HG03025 (cell line): ENCODE results near the gene HPCA.

Experiments
- ATAC-seq: cut with Tn5 transposase; IDR thresholded peaks from one replicate; pipeline ENCODE4 v1.9.1; 2021; ENCODE audit warnings: mild to moderate bottlenecking, moderate library complexity; ENCODE audit not compliant: unreplicated experiment, low FRiP score

Gene HPCA

GRCh38 chr1:32886004-32886827 lies at the start of gene HPCA:
HPCA (plus strand) TSS chr1:32886491; CDS start chr1:32888899, 2,408 bp downstream.
- no peak for ATAC-seq

- ATAC-seq: no peak
Observed at GRCh38 chr1:32848354-32849063, 37.8 kb upstream of the HPCA start.

GRCh38 chr1:32855861-32856617 lies 30.3 kb upstream of the HPCA start:
- ATAC-seq: no peak

DNA sequence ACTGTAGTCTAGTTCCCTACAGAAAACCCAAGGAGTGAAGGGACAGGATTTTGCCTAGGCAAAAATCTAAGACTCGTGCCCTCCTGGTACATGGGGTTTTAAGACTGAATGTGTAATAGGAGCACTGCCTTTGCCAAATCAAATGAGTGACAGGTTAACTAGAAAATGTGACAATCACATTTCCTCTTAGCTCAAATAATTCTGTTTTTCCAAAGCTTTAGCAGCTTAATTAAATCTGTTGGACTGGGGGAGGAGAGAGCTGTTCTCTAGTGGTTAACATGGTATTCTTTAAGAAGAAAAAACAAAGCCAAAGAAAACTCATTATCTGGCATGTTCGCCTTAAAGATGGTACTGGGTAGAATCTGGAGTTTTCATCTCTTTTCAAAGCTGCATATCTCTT lies 28.2 kb upstream of the HPCA start:
- no peak for ATAC-seq

DNA sequence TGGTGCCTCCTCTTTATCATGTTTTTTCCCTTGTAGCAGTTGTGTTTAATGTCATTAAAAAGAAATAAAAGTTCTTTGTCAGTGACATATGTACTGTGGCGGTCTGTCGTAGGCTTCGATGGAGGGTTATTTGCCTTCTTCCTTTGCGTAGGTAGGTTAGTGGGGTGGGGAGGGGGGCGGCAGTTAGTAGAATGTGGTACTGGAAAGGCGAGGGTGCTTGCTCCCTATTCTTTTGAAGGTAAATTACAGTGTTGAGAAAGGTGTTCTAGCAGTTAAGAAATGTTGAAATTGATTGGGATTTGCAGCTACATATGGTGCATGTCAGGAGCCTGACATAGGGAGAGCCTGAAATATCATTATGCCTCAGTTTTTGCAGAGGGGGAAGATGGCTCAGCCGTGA lies 27.5 kb upstream of the HPCA start:
- ATAC-seq: no peak

DNA sequence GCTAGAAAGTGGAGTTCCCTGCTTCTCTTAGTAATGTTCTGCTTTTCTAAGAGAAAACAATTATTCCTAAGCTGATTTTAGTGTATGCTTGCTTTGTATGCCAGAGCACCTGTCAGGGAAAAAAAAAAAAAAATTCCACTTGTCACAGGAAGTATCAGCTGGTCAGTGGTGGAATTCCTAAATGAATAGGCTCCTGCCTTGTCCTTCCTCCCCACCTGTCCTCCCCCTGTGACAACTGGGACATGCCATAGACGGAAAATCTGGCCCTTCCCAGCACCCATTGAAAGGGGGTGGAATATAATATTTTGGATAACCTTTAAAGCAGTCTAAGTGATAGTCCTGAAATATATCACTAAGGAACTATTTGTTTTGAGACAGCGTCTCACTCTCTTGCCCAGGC lies 26.4 kb upstream of the HPCA start:
- no peak for ATAC-seq

GRCh38 chr1:32860566-32860965 lies 25.7 kb upstream of the HPCA start:
- ATAC-seq: no peak

GRCh38 chr1:32861904-32862695 lies 24.2 kb upstream of the HPCA start:
- ATAC-seq: no peak

- ATAC-seq: no peak
Observed at GRCh38 chr1:32863218-32863880, 22.9 kb upstream of the HPCA start.

GRCh38 chr1:32863881-32864245 lies 22.4 kb upstream of the HPCA start:
- no peak for ATAC-seq

- no peak for ATAC-seq
Observed at GRCh38 chr1:32864375-32865019, 21.8 kb upstream of the HPCA start.

- no peak for ATAC-seq
Observed at GRCh38 chr1:32865639-32866405, 20.5 kb upstream of the HPCA start.

DNA sequence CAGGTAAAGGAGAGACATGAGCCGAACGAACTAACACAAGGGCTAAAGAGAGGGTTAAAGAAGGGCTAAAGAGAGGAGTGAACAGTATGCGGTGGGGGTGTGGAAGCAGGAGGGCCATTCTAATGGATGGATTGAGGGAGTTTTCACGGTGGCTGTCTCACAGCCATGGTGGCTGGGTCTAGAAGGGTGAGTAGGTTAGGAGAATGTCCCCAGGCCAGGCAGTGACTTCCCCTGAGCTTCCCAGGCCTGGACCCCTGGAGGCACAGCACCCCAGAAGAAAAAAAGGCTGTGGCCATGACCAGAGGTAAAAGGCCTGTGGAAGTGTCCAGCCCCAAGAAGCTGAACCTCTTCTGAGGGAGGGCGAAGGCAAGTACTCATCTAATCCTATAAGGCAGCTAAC lies 19.1 kb upstream of the HPCA start:
- no peak for ATAC-seq

DNA sequence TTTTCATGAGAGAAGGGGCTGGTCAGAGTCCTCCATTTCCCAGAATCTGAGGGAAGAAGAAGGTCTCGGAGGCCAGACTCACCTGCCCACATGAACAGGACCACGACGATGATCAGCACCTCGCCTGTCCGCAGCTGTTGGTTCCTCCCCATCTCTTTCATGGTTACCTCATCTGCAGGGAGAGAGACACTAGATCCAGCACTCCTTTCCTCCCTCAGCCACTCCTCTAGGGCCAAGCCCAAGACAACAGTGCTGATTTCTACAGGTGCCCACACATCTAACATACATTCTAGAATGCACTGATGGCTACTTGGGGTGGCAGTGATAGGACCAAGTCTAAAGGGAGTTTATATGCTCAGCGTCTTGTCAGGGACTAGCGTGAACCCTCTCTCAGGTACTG lies 18.6 kb upstream of the HPCA start:
- ATAC-seq: no peak

DNA sequence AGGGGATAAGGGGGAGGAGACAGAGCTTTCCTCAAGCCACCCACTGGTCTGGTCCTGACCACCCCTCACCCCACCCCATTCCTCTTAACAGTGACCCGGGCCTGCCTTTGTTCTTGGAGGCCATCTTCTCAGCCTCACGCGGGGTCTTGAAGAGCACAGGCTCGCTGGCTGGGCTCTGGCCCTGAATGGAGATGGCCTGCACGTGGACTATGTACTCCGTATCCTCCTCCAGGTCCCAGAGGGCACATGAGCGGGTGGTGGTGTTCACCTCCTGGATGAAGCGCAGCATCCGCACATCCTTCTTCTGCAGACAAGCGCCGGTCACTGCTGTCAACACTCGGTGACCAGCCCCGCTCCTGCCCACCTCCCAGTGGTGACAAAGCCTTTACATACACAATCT lies 18.2 kb upstream of the HPCA start:
- ATAC-seq: no peak

GRCh38 chr1:32868806-32869455 lies 17.4 kb upstream of the HPCA start:
- ATAC-seq: no peak

DNA sequence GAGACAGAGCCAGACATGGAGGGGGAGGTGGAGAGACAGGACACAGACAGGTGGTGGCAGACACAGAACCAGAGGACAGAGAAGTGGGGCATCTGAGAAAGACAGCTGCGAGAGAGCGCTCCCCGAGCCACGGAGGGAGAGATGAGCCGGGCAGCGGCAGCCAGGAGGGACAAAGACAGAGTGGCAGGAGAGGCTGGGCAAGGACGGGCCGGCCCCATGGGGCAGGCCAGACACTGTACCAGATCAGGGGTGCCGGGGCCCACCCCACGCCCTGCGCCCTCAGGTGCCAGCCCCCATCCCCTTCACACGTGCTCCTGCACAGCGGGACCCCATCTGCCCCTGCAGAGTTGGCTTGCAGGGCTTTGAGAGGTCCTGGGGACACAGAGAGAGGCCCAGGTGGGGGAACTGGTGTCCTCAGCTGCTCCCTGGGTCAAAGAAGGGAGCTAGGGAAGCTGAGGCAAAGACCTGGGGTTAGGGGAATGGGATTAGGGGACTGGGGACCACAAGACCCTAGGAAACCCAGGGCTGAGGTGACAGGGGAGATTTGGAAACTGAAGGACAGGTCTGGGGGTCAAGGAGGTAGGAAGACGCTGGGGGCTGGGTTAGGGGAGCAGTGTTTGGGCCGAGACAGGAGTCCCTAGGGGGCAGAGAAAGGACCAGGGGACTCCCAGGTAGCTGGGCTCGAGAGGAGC lies 16.2 kb upstream of the HPCA start:
- ATAC-seq: no peak
